ENCODE results near the gene CRLF2. TPM values are rescaled to one million over a fixed set of nuclear protein-coding genes. Genes with fewer than 3 reads are reported as not detected.
"Not testable (repeated sequence)": the region's sequence is repeated elsewhere in the genome, so short reads cannot be mapped to it uniquely, and the experiment has no call there.

The CRLF2 gene
- total RNA-seq, 6 experiments from 2014 or later = 0.15 to 0.16 TPM; not detected in 4

DNA sequence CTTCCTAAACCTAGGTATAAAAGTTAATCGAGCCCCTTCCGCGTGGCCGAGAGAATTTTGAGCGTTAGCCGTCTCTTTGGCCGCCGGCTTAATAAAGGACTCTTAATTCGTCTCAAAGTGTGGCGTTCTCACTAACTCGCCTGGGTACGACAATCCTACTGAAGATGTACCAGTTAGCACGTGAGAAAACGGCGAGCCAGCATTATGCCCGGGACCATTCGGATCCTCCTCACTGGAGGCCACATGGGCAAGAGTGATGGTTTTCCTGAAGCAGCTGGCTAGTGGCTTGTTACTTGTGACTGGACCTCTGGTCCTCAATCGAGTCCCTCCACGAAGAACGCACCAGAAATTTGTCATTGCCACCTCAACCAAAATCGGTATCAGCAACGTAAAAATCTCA, 39.0 kb downstream of the CRLF2 start:
- not testable (repeated sequence) for H3K9me3 Mint-ChIP-seq; H3K36me3 Mint-ChIP-seq (ENCODE audit: low read depth); H3K4me3 Mint-ChIP-seq

DNA sequence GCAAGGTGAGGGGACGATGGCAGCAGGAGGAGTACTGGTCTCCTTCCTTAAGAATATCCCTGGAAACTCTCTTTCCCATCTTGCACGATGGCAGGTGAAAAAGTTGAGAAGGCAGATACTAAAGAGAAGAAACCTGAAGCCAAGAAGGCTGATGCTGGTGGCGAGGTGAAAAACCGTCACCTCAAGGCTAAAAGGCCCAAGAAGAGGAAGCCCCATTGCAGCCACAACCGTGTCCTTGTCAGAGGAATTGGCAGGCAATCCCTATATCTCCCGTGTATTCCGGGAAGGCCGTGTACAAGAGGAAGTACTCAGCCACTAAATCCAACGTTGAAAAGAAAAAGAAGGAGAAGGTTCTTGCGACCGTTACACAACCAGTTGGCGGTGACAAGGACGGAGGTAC, 40.0 kb downstream of the CRLF2 start:
- TF ChIP-seq, protein P1, sequence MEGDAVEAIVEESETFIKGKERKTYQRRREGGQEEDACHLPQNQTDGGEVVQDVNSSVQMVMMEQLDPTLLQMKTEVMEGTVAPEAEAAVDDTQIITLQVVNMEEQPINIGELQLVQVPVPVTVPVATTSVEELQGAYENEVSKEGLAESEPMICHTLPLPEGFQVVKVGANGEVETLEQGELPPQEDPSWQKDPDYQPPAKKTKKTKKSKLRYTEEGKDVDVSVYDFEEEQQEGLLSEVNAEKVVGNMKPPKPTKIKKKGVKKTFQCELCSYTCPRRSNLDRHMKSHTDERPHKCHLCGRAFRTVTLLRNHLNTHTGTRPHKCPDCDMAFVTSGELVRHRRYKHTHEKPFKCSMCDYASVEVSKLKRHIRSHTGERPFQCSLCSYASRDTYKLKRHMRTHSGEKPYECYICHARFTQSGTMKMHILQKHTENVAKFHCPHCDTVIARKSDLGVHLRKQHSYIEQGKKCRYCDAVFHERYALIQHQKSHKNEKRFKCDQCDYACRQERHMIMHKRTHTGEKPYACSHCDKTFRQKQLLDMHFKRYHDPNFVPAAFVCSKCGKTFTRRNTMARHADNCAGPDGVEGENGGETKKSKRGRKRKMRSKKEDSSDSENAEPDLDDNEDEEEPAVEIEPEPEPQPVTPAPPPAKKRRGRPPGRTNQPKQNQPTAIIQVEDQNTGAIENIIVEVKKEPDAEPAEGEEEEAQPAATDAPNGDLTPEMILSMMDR (IDR thresholded peaks at IDR 0.05) = no peak
- Mint-ChIP-seq H3K27me3 (ENCODE audit: insufficient read depth) (peaks cover 30% of the 10 kb centered on the region), H3K9me3 (0 out of 2 replicates have a peak, but pooled peaks cover 3% of the 10 kb centered on the region), H3K27ac (no peak overlapping the region), H3K4me1 (ENCODE audit: low read depth) (no peaks in the 10 kb centered on the region), H3K36me3 (ENCODE audit: low read depth) (no peaks in the 10 kb centered on the region), H3K4me3 (no peak overlapping the region)
- DNase-seq = no peak

More for the DNA sequence above, 39.0 kb downstream of the CRLF2 start:
- H3K27ac Mint-ChIP-seq; DNase-seq; H3K4me1 Mint-ChIP-seq (ENCODE audit: low read depth): not testable (repeated sequence)
- peaks cover 30% of the 10 kb centered on the region for H3K27me3 Mint-ChIP-seq (ENCODE audit: insufficient read depth)

DNA sequence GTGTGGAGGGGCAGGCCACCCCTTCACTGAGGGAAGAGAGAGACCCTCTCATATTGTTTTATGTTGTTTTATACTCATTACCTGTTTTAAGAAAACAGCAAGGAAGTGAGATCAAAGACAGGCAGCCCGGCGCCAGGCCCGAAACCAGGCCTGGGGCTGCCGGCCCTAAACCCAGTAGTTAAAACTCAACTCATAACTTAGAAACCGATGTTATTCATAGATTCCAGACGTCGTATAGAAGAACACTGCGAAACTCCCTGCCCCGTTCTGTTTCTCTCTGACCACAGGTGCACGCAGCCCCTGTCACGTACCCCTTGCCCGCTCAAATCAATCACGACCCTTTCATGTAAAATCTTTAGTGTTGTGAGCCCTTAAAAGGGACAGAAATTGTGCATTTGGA, 40.5 kb downstream of the CRLF2 start:
- peaks cover 30% of the 10 kb centered on the region for H3K27me3 Mint-ChIP-seq (ENCODE audit: insufficient read depth)

DNA sequence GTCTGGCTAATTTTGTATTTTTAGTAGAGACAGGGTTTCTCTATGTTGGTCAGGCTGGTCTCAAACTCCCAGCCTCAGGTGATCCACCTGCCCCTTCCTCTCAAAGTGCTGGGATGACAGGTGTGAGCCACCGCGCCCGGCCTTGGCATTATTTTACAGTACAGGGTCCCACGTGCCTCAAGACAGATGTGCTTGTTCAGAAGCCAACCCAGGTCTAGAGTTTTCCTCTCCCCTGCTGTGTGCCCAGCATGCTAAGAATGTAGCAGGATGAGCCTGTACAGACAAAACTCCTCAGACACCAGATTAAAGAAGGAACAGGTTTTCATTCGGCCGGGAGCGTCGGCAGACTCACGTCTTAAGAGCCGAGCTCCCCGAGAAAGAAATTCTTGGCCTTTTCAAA, 42.2 kb downstream of the CRLF2 start:
- no peaks in the 10 kb centered on the region for H3K4me1 Mint-ChIP-seq (ENCODE audit: low read depth)
- TF ChIP-seq, protein P1 (IDR thresholded peaks at IDR 0.05) = no peak
- H3K27me3 Mint-ChIP-seq (ENCODE audit: insufficient read depth) = peaks cover 29% of the 10 kb centered on the region
- H3K27ac Mint-ChIP-seq = no peak overlapping the region
- no peaks in the 10 kb centered on the region for H3K36me3 Mint-ChIP-seq (ENCODE audit: low read depth)
- 0 out of 2 replicates have a peak, but pooled peaks cover 3% of the 10 kb centered on the region for H3K9me3 Mint-ChIP-seq
- no peak overlapping the region for H3K4me3 Mint-ChIP-seq
- no peak for DNase-seq

More for the DNA sequence above, 40.5 kb downstream of the CRLF2 start:
- not testable (repeated sequence) for H3K27ac Mint-ChIP-seq; H3K4me3 Mint-ChIP-seq; H3K4me1 Mint-ChIP-seq (ENCODE audit: low read depth); H3K9me3 Mint-ChIP-seq; H3K36me3 Mint-ChIP-seq (ENCODE audit: low read depth); DNase-seq

DNA sequence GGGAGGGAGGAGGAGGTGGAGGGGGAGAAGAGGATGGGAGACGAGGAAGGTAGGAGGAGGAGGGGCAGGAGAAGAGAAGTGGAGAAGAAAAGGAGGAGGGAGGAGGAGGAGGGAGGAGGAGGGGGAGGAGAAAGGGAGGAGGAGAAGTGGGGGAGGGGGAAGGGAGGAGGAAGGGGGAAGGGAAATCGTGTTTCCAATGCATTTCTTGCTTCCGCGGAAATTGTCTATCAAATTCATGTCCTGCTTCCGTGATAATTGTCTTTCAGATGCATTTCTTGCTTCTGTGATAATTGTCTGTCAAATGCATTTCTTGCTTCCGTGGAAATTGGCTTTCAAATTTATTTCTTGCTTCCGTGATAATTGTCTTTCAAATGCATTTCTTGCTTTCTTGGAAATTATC, 43.3 kb downstream of the CRLF2 start:
- H3K27ac Mint-ChIP-seq = no peak overlapping the region
- no peak overlapping the region for H3K4me3 Mint-ChIP-seq
- H3K36me3 Mint-ChIP-seq (ENCODE audit: low read depth) = no peaks in the 10 kb centered on the region
- TF ChIP-seq, protein P1 (IDR thresholded peaks at IDR 0.05) = no peak
- H3K9me3 Mint-ChIP-seq = 0 out of 2 replicates have a peak, but pooled peaks cover 3% of the 10 kb centered on the region
- DNase-seq = no peak
- H3K27me3 Mint-ChIP-seq (ENCODE audit: insufficient read depth) = peaks cover 26% of the 10 kb centered on the region
- H3K4me1 Mint-ChIP-seq (ENCODE audit: low read depth) = no peaks in the 10 kb centered on the region

DNA sequence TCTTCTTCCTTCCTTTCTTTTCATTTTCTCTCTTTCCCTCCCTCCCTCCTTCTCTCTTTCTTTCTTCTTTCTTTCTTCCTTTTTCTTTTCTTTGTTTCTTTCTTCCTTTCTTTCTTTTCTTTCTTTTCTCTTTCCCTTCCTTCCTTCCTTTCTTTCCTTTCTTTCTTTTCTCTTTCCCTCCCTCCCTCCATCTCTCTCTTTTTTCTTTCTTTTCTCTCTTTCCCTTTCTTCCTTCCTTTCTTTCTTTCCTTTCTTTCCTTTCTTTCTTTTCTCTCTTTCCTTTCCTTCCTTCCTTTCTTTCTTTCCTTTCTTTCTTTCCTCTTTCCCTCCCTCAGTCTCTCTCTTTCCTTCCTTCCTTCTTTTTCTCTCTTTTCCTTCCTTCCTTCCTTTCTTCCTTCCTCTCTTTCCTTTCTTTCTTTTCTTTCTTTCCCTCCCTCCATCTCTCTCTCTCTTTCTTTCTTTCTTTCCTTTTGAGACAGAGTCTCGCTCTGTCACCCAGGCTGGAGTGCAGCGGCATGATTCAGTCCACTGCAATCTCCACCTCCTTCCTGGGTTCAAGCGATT, 44.4 kb downstream of the CRLF2 start:
- Mint-ChIP-seq H3K36me3 (ENCODE audit: low read depth) (no peaks in the 10 kb centered on the region), H3K27me3 (ENCODE audit: insufficient read depth) (peaks cover 32% of the 10 kb centered on the region), H3K4me3 (no peak overlapping the region), H3K9me3 (0 out of 2 replicates have a peak, but pooled peaks cover 3% of the 10 kb centered on the region), H3K4me1 (ENCODE audit: low read depth) (no peaks in the 10 kb centered on the region), H3K27ac (no peak overlapping the region)
- TF ChIP-seq, protein P1 (IDR thresholded peaks at IDR 0.05) = no peak
- no peak for DNase-seq

Data from HFFc6 (cell line).